Activated naive CD4-positive, alpha-beta T cell treated with anti-CD3 and anti-CD28 coated beads, Interleukin-2, amount 50 U/mL, for 24 hours (primary cell): Measurements from ENCODE around the gene PDSS2.
"Not testable (repeated sequence)": the region's sequence is repeated elsewhere in the genome, so short reads cannot be mapped to it uniquely, and the experiment has no call there.

ENCODE experiments used
- H3K27ac Mint-ChIP-seq: one replicate; pipeline ENCODE4 v1.8.0; 2021; ENCODE audit warnings: mild to moderate bottlenecking, mixed read lengths
- H3K27me3 Mint-ChIP-seq: one replicate; pipeline ENCODE4 v1.8.0; 2021; ENCODE audit warnings: mixed read lengths
- H3K36me3 Mint-ChIP-seq: one replicate; pipeline ENCODE4 v1.8.0; 2021; ENCODE audit warnings: mixed read lengths
- H3K4me1 Mint-ChIP-seq: one replicate; pipeline ENCODE4 v1.8.0; 2021; ENCODE audit warnings: mixed read lengths
- H3K4me3 Mint-ChIP-seq: one replicate; pipeline ENCODE4 v1.8.0; 2021; ENCODE audit warnings: mild to moderate bottlenecking, mixed read lengths
- H3K9me3 Mint-ChIP-seq: one replicate; pipeline ENCODE4 v1.8.0; 2021; ENCODE audit warnings: mixed read lengths

The PDSS2 gene

DNA sequence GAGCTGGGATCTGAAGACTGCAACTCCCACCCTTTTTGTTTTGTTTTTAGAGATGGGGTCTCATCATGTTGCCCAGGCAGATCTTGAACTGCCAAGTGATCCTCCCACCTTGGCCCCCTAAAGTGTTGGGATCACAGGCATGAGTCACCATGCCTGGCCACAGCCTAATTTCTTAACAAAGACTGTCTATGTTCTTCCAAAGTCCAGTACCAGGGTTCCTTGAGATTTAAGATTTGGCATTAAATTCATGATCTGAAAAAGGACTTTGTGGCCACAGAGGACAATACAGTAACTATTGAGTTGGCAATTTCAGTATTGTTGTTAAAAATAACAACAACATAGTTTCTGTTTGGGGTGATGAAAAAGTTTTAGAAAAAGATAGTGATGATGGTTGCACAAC, 315.4 kb downstream of the PDSS2 start:
- no peaks in the 10 kb centered on the region for H3K4me1 Mint-ChIP-seq
- H3K27ac Mint-ChIP-seq: no peak overlapping the region
- H3K36me3 Mint-ChIP-seq: no peaks in the 10 kb centered on the region
- H3K9me3 Mint-ChIP-seq: no peaks in the 10 kb centered on the region
- no peak overlapping the region for H3K4me3 Mint-ChIP-seq
- no peaks in the 10 kb centered on the region for H3K27me3 Mint-ChIP-seq

DNA sequence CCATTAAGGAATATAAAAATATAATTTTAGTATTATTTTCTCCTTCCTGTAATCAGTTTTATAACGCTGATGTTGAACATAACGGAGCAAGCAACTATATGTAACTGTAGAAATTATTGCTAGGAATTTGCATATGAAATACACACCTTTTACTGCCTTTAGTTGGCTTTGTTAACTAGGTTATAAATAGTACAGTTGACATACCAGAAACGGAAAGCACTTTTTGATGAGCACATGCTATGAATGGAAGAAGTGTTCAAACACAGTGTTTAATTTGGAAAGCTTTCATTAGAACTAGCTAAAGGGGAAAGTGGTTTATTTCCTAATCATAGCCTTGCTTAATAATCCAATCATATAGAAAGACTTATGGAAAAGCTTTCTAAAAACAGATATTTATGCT, 318.8 kb downstream of the PDSS2 start:
- H3K4me3 Mint-ChIP-seq: no peak overlapping the region
- H3K9me3 Mint-ChIP-seq: no peaks in the 10 kb centered on the region
- no peaks in the 10 kb centered on the region for H3K36me3 Mint-ChIP-seq
- no peaks in the 10 kb centered on the region for H3K27me3 Mint-ChIP-seq
- no peaks in the 10 kb centered on the region for H3K4me1 Mint-ChIP-seq
- H3K27ac Mint-ChIP-seq: no peak overlapping the region

DNA sequence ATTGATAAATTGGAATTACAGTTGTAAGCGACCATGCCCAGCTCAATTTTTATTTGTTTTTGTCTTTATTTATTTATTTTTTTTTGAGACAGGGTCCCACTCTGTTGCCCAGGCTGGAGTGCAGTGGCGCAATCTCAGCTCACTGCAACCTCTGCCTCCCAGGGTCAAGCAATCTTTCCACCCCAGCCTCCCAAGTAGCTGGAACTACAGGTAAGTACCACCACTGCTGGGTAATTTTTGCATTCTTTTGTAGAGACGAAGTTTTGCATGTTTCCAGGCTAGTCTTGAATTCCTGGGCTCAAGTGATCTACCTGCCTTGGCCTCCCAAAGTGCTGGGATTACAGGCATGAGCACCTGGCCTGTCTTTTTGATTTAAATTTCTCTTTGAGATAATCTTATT, 323.0 kb downstream of the PDSS2 start:
- H3K27ac Mint-ChIP-seq, H3K9me3 Mint-ChIP-seq: not testable (repeated sequence)

DNA sequence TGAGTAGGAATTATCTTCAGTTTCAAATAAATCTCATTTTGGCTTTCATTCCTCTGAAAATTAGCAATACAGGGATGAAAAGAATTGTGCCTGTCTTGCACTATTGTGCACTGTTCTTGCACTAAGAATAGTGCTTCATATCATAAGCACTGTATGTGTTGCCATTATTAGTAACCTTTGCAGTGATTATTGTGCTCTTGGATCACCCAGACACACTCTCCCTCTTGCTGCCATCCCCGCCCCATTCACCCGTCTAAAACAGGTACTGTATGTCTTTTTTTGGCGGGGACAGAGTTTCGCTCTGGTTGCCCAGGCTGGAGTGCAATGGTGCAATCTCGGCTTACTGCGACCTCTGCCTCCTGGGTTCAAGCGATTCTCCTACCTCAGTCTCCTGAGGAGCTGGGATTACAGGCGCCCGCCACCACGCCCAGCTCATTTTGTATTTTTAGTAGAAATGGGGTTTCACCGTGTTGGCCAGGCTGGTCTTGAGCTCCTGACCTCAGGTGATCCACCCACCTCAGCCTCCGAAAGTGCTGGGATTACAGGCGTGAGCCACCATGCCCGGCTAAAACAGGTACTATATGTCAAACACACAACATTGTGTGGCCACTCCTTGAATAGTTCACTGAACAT, 324.2 kb downstream of the PDSS2 start:
- H3K27ac Mint-ChIP-seq, H3K4me3 Mint-ChIP-seq, H3K4me1 Mint-ChIP-seq, H3K36me3 Mint-ChIP-seq, H3K9me3 Mint-ChIP-seq, H3K27me3 Mint-ChIP-seq: not testable (repeated sequence)

More for the DNA sequence above, 323.0 kb downstream of the PDSS2 start:
- not testable (repeated sequence) for H3K36me3 Mint-ChIP-seq, H3K4me3 Mint-ChIP-seq, H3K4me1 Mint-ChIP-seq, H3K27me3 Mint-ChIP-seq

DNA sequence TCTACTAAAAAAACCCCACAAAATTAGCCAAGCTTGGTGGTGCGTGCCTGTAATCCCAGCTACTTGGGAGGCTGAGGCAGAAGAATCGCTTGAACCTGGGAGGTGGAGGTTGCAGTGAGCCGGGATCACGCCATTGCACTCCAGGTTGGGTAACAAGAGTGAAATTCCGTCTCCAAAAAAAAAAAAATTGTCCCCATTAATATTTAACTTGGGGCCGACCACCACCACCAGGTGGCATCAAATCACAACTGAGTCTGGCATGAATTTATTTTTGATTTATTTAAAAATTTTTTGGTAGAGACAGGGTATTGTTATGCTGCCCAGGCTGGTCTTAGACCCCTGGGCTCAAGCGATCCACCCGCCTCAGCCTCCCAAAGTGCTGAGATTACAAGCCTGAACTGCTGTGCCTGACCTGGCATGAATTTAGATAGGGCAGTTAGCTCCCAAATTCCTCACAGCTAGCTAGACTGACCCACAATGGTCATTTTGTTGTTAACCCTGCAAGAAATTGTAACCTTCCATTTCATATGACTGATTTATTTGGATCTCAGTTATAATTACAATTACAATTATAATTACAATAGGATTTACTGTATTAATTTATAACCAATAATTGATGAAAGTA, 326.9 kb downstream of the PDSS2 start:
- no peaks in the 10 kb centered on the region for H3K36me3 Mint-ChIP-seq
- no peaks in the 10 kb centered on the region for H3K4me1 Mint-ChIP-seq
- H3K27ac Mint-ChIP-seq: no peak overlapping the region
- no peaks in the 10 kb centered on the region for H3K27me3 Mint-ChIP-seq
- no peaks in the 10 kb centered on the region for H3K9me3 Mint-ChIP-seq
- H3K4me3 Mint-ChIP-seq: no peak overlapping the region

DNA sequence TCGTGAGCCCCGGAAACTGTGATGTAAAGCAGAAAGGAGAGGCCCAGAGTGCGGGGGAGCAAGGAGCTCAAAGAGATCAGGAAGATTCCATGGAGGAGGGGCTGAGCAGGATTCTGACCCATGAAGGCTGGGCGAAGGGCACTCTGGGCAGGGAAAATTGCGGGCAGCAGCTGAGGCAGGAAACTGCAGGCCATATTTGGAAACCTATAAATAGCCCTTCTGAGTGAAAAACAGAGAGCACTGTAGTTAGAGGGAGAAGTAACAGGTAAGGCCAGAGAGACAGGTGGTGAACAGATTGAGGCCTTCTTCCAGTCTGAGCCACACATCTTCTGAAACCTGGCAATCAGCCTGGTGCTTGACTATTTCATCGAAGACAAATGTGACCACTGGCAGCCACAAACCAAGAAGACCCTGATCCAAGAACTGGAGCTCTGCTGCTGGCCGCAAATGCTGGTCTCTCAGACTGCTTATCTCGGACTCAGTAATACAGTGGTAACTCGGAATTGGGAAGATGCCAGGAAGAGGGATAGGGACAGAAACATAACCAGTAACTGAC, 329.9 kb downstream of the PDSS2 start:
- H3K27me3 Mint-ChIP-seq: no peaks in the 10 kb centered on the region
- no peak overlapping the region for H3K27ac Mint-ChIP-seq
- no peaks in the 10 kb centered on the region for H3K9me3 Mint-ChIP-seq
- no peak overlapping the region for H3K4me3 Mint-ChIP-seq
- no peaks in the 10 kb centered on the region for H3K36me3 Mint-ChIP-seq
- H3K4me1 Mint-ChIP-seq: no peaks in the 10 kb centered on the region

DNA sequence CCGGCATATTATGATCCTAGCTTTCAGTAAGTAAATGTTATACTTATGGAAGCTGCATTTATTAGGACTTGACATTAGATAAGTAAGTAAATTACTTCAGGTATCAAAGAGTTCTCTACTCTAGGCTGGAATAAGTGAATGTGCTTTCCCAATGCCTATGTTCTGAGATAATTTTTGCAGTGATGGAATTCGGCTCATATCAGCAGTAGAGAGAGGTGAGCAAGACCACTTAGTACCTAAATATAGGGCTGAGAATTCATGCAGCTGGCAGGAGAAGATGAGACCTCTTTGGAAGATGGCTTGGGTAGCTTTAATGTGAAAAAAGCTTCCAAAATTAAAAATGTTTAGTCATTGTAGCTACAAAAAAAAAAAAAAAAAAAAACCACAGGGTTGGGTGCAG, 330.8 kb downstream of the PDSS2 start:
- H3K4me3 Mint-ChIP-seq: no peak overlapping the region
- H3K27ac Mint-ChIP-seq: no peak overlapping the region
- H3K9me3 Mint-ChIP-seq: no peaks in the 10 kb centered on the region
- H3K4me1 Mint-ChIP-seq: no peaks in the 10 kb centered on the region
- no peaks in the 10 kb centered on the region for H3K27me3 Mint-ChIP-seq
- H3K36me3 Mint-ChIP-seq: no peaks in the 10 kb centered on the region

DNA sequence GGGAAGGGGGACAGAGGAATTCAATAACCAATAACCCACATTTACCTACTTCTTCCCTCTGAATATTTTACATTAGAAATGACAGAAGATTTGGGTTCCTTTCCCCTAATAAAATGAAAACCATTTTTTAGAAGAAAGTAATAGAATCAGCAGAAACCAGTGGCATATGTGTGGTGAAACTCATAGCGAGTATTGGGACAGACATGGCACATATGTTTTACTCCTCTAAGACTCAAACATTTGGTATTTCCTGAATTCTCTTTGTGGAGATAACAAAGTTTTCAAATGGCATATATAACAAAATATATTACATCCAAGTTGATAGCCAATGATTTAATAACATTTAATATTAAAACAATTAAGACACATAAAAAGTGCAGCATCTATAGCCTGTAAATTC, 331.2 kb downstream of the PDSS2 start:
- Mint-ChIP-seq H3K4me3 (no peak overlapping the region), H3K9me3 (no peaks in the 10 kb centered on the region), H3K36me3 (no peaks in the 10 kb centered on the region), H3K4me1 (no peaks in the 10 kb centered on the region), H3K27me3 (no peaks in the 10 kb centered on the region), H3K27ac (no peak overlapping the region)

DNA sequence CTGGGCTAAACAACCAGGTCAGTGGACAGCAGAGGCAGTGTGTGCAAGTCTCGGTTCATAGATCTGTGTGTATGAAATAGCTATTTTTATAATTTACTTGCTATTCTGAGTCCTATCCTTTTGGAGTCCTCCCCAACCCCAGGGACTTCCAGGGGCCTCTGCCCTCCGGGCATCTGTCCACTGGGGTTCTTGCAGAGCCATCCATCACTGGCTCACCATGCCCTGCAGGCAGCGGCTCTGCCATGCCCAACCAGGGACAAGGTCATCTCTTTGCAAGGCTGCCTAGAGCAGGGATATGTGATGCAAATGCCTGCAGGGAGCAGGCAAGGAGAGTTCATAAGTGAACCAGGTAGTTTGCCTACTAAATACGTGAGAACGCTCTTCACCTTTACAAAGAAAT, 333.6 kb downstream of the PDSS2 start:
- Mint-ChIP-seq H3K4me3 (no peak overlapping the region), H3K27me3 (no peaks in the 10 kb centered on the region), H3K36me3 (no peaks in the 10 kb centered on the region), H3K4me1 (no peaks in the 10 kb centered on the region), H3K9me3 (no peaks in the 10 kb centered on the region), H3K27ac (no peak overlapping the region)

DNA sequence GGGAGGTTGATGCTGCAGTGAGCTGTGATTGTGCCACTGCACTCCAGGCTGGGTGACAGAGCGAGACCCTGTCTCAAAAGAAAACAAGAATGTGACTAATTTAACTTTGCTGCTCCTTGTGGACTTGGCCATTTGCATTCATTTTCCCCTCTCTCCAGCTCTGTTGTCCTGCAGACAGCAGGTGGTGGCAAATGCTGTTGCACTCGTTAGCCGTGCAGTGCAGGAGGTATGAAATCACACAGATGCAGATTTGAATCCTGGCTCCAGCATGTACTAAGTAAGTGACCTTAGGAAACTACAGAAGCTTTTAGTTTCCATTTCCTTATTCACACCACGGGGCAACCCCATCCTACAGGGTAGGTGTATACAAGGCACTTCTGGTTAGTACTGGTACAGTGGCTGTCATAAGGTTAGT, 334.4 kb downstream of the PDSS2 start:
- Mint-ChIP-seq H3K36me3 (no peaks in the 10 kb centered on the region), H3K4me3 (no peak overlapping the region)

DNA sequence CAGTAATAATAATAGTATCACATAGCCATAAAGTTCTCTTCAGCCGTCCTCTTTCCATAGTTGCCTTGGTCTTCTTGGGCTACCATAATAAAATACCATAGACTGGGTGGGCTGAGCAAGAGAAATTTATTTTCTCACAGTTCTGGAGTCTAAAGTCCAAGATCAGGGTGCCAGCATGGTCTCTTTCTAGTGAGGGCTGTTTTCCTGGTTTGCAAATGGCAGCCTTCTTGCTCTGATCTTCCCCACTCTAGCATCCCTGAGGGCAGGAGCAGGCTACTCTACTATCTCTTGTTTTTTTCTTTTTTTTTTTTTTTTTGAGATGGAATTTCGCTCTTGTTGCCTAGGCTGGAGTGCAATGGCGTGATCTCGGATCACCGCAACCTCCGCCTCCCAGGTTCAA, 335.9 kb downstream of the PDSS2 start:
- Mint-ChIP-seq H3K4me1 (no peaks in the 10 kb centered on the region), H3K9me3 (no peaks in the 10 kb centered on the region), H3K4me3 (no peak overlapping the region), H3K27ac (no peak overlapping the region), H3K27me3 (no peaks in the 10 kb centered on the region), H3K36me3 (no peaks in the 10 kb centered on the region)

More for the DNA sequence above, 334.4 kb downstream of the PDSS2 start:
- Mint-ChIP-seq H3K4me1 (no peaks in the 10 kb centered on the region), H3K27ac (no peak overlapping the region), H3K9me3 (no peaks in the 10 kb centered on the region), H3K27me3 (no peaks in the 10 kb centered on the region)

DNA sequence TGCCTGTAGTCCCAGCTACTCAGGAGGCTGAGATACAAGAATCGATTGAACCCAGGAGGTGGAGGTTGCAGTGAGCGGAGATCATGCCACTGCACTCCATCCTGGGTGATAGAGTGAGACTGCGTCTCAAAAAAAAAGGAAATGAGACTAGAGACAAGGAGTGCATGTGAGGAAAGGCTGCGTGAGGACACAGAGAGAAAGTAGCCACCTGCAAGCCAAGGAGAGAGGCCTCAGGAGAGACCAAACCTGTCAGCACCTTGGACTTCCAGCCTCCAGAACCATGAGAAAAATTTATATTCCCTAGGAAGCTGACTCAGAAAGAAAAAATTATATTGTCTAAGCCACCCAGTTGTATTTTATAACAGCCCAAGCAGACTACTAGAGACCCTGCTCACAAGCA, 336.6 kb downstream of the PDSS2 start:
- Mint-ChIP-seq H3K4me1 (no peaks in the 10 kb centered on the region), H3K9me3 (no peaks in the 10 kb centered on the region), H3K36me3 (no peaks in the 10 kb centered on the region), H3K4me3 (no peak overlapping the region), H3K27me3 (no peaks in the 10 kb centered on the region), H3K27ac (no peak overlapping the region)

DNA sequence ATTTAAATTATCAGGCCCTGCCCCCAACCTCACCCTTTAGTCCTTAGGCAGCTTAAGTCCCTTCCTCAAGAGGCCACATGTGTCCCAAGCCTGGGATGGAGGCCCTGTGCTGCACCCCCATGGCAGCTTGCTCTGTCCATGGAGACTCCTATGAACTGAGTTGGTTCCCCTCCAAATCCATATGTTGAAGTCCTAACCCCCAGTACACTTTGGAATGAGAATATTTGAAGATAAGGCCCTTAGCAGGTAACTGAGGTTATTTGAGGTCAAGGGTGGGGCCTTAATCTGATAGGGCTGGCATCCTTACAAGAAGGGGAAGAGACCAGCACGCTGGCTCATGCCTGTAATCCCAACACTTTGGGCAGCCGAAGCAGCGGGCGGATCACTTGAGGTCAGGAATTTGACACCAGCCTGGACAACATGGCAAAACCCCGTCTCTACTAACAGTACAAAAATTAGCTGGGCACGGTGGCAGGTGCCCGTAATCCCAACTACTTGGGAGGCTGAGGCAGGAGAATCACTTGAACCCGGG, 337.3 kb downstream of the PDSS2 start:
- H3K27ac Mint-ChIP-seq: no peak overlapping the region
- no peak overlapping the region for H3K4me3 Mint-ChIP-seq
- peaks cover under 1% of the 10 kb centered on the region for H3K27me3 Mint-ChIP-seq
- H3K9me3 Mint-ChIP-seq: no peaks in the 10 kb centered on the region
- H3K36me3 Mint-ChIP-seq: no peaks in the 10 kb centered on the region
- H3K4me1 Mint-ChIP-seq: peaks cover 1% of the 10 kb centered on the region

DNA sequence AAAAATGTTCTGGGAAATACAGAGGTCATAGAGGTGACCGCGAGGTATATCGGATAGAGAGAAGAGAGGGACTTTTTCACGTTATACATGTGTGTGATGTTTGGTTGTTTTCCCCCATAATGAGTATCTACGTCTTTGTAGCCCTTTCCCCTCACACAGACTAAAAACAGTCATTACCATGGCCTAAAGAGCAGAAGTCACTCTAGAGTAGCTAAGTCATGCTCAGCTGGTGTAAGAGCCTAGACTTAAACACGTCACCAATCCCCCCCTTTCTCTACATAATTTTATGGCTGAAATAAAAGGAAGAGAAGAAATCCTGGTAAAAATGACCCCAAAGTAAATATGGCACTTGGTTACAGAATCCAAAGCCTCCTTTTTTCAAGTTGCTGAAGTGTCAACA, 338.1 kb downstream of the PDSS2 start:
- H3K9me3 Mint-ChIP-seq: no peaks in the 10 kb centered on the region
- H3K27ac Mint-ChIP-seq: no peak overlapping the region
- peaks cover 4% of the 10 kb centered on the region for H3K27me3 Mint-ChIP-seq
- no peaks in the 10 kb centered on the region for H3K36me3 Mint-ChIP-seq
- H3K4me3 Mint-ChIP-seq: no peak overlapping the region
- peaks cover 9% of the 10 kb centered on the region for H3K4me1 Mint-ChIP-seq

DNA sequence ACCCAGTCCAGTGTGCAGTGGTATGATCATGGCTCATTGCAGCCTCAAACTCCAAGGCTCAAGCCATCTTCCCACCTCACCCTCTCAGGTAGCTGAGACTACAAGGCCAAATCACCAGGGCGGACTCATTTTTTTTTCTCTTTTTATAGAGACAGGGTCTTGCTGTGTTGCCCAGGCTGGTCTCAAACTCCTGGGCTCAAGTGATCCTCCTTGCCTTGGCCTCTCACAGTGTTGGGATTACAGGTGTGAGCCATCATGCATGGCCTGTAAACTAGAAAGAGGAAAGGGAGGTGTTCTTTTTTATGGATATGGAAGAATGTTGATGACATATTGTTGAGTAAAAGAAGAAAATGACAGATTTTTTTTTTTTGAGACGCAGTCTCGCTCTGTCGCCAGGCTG, 339.0 kb downstream of the PDSS2 start:
- Mint-ChIP-seq H3K27me3 (peaks cover 6% of the 10 kb centered on the region), H3K9me3 (no peaks in the 10 kb centered on the region), H3K4me3 (no peak overlapping the region), H3K36me3 (no peaks in the 10 kb centered on the region), H3K27ac (no peak overlapping the region), H3K4me1 (peaks cover 12% of the 10 kb centered on the region)

DNA sequence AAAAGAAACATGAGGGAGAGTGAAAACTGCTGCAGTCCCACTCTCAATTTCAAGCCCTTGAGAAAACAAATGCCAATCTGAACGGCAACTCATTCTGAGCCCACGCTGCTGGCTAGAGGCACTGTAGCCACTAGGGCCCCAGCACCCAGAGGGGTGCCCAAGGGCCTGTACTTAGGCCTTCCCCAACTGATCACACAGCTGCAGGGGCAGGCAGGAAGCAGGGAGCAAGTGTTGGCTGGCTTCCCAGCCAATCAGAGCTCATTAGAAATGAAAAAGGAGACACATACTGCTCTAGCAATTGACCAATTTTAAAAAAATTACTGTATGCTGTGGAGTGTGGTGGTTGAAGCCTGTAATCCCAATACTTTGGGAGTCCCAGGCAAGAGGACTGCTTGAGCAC, 340.4 kb downstream of the PDSS2 start:
- Mint-ChIP-seq H3K9me3 (no peaks in the 10 kb centered on the region), H3K27ac (no peak overlapping the region), H3K36me3 (no peaks in the 10 kb centered on the region), H3K4me1 (peaks cover 13% of the 10 kb centered on the region), H3K4me3 (no peak overlapping the region), H3K27me3 (peaks cover 6% of the 10 kb centered on the region)
